SU-DHL-6 (cell line): ENCODE results near the gene MAK.
"Not testable (repeated sequence)": the region's sequence is repeated elsewhere in the genome, so short reads cannot be mapped to it uniquely, and the experiment has no call there.

Experiments used
- H2AFZ ChIP-seq: fragments of 200-600 bp; sonication (generic); 2 replicates; pipeline ENCODE4 v1.6.1; 2014; ENCODE audit warnings: low read depth, mild to moderate bottlenecking, moderate library complexity, mixed read lengths, antibody characterized with exemption, low read length; ENCODE audit not compliant: severe bottlenecking
- H3F3A ChIP-seq: fragments of 200-600 bp; shearing (Covaris generic); 2 replicates; pipeline ENCODE4 v1.6.0; 2016; ENCODE audit warnings: antibody characterized with exemption, mild to moderate bottlenecking; ENCODE audit not compliant: insufficient read depth
- H3K27ac ChIP-seq: fragments of 200-600 bp; sonication (generic); 2 replicates; pipeline ENCODE4 v1.5.1; 2016; ENCODE audit warnings: low read depth, mild to moderate bottlenecking, low read length, moderate library complexity, mixed read lengths
- H3K27me3 ChIP-seq: fragments of 200-600 bp; sonication (generic), shearing (Covaris generic); 2 replicates; pipeline ENCODE4 v1.6.0; 2014; ENCODE audit warnings: mild to moderate bottlenecking, low read length
- H3K36me3 ChIP-seq: fragments of 200-600 bp; sonication (generic); 2 replicates; pipeline ENCODE4 v1.6.1; 2014; ENCODE audit warnings: mild to moderate bottlenecking, low read length, mixed read lengths
- H3K4me2 ChIP-seq: fragments of 300-600, 200-600 bp; shearing (Covaris generic), sonication (generic); 2 replicates; pipeline ENCODE4 v1.6.0; 2014; ENCODE audit warnings: low read length, low read depth, mild to moderate bottlenecking; ENCODE audit not compliant: poor library complexity, severe bottlenecking
- H3K4me3 ChIP-seq: fragments of 200-600 bp; sonication (generic); 2 replicates; pipeline ENCODE4 v1.5.1; 2014; ENCODE audit warnings: antibody characterized with exemption, low read length, mild to moderate bottlenecking, mixed read lengths; ENCODE audit not compliant: insufficient read depth, poor library complexity, severe bottlenecking
- H3K79me2 ChIP-seq: fragments of 200-600 bp; sonication (generic); 2 replicates; pipeline ENCODE4 v1.6.1; 2014; ENCODE audit warnings: mild to moderate bottlenecking, low read length, moderate library complexity; ENCODE audit not compliant: insufficient read depth
- H3K9ac ChIP-seq: fragments of 200-600 bp; sonication (generic); 2 replicates; pipeline ENCODE4 v1.7.0; 2014; ENCODE audit warnings: mild to moderate bottlenecking, low read length
- H3K9me2 ChIP-seq: fragments of 200-600 bp; sonication (generic); replicated peaks from 2 replicates; pipeline ENCODE4 v1.6.1; 2014; ENCODE audit warnings: low read length; ENCODE audit not compliant: insufficient read depth
- H3K9me3 ChIP-seq: fragments of 200-600 bp; sonication (generic); 2 replicates; pipeline ENCODE4 v1.6.1; 2014; ENCODE audit warnings: low read length, mixed read lengths; ENCODE audit not compliant: insufficient read depth
- H4K20me1 ChIP-seq: fragments of 200-600 bp; sonication (generic); 2 replicates; pipeline ENCODE4 v1.6.1; 2014; ENCODE audit warnings: low read depth, mild to moderate bottlenecking, antibody characterized with exemption, low read length, moderate library complexity, mixed read lengths
- EZH2phosphoT487 ChIP-seq: fragments of 200-600 bp; sonication (generic), shearing (Covaris generic); conservative IDR thresholded peaks from 2 replicates; pipeline ENCODE4 v1.6.1; 2018; ENCODE audit warnings: mild to moderate bottlenecking, antibody characterized with exemption, low read length, moderate library complexity, mixed read lengths
- TF ChIP-seq, protein P1 (sequence below): fragments of 200-600 bp; sonication (generic); IDR thresholded peaks from one replicate; pipeline ENCODE4 v1.5.1; 2017; ENCODE audit warnings: antibody characterized with exemption, mild to moderate bottlenecking, low read length, moderate library complexity; ENCODE audit not compliant: insufficient read depth, poor library complexity, severe bottlenecking

Gene MAK

GRCh38 chr6:10874207-10874606 lies 35.9 kb upstream of the MAK start:
- no peak overlapping the region for H3K4me2 ChIP-seq
- no peaks in the 10 kb centered on the region for H3F3A ChIP-seq
- H4K20me1 ChIP-seq: no peaks in the 10 kb centered on the region
- no peaks in the 10 kb centered on the region for H3K27me3 ChIP-seq
- TF ChIP-seq, protein P1, sequence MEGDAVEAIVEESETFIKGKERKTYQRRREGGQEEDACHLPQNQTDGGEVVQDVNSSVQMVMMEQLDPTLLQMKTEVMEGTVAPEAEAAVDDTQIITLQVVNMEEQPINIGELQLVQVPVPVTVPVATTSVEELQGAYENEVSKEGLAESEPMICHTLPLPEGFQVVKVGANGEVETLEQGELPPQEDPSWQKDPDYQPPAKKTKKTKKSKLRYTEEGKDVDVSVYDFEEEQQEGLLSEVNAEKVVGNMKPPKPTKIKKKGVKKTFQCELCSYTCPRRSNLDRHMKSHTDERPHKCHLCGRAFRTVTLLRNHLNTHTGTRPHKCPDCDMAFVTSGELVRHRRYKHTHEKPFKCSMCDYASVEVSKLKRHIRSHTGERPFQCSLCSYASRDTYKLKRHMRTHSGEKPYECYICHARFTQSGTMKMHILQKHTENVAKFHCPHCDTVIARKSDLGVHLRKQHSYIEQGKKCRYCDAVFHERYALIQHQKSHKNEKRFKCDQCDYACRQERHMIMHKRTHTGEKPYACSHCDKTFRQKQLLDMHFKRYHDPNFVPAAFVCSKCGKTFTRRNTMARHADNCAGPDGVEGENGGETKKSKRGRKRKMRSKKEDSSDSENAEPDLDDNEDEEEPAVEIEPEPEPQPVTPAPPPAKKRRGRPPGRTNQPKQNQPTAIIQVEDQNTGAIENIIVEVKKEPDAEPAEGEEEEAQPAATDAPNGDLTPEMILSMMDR: no peak
- TF ChIP-seq EZH2phosphoT487: no peak
- H3K79me2 ChIP-seq: no peaks in the 10 kb centered on the region
- H3K9ac ChIP-seq: no peak overlapping the region
- H3K36me3 ChIP-seq: no peaks in the 10 kb centered on the region
- H3K4me3 ChIP-seq: no peak overlapping the region
- no peak overlapping the region for H3K27ac ChIP-seq
- no peak overlapping the region for H2AFZ ChIP-seq
- H3K9me2 ChIP-seq: no peaks in the 10 kb centered on the region
- no peaks in the 10 kb centered on the region for H3K9me3 ChIP-seq

GRCh38 chr6:10873374-10873773 lies 35.0 kb upstream of the MAK start:
- Histone ChIP-seq H3K4me2 (no peak overlapping the region), H3K36me3 (no peaks in the 10 kb centered on the region), H3K9ac (no peak overlapping the region), H3K79me2 (no peaks in the 10 kb centered on the region), H4K20me1 (no peaks in the 10 kb centered on the region), H3K9me3 (no peaks in the 10 kb centered on the region), H3K27me3 (no peaks in the 10 kb centered on the region), H3F3A (no peaks in the 10 kb centered on the region), H3K9me2 (no peaks in the 10 kb centered on the region), H3K4me3 (no peak overlapping the region), H2AFZ (no peak overlapping the region), H3K27ac (no peak overlapping the region)
- TF ChIP-seq, protein P1: no peak
- TF ChIP-seq EZH2phosphoT487: no peak

GRCh38 chr6:10867952-10868351 lies 29.6 kb upstream of the MAK start:
- Histone ChIP-seq H3K9ac (no peak overlapping the region), H3F3A (no peaks in the 10 kb centered on the region), H3K4me2 (no peak overlapping the region), H3K9me2 (no peaks in the 10 kb centered on the region), H2AFZ (no peak overlapping the region), H3K9me3 (no peaks in the 10 kb centered on the region), H3K36me3 (no peaks in the 10 kb centered on the region), H3K79me2 (no peaks in the 10 kb centered on the region), H3K27me3 (no peaks in the 10 kb centered on the region), H3K27ac (no peak overlapping the region), H3K4me3 (no peak overlapping the region), H4K20me1 (no peaks in the 10 kb centered on the region)
- TF ChIP-seq, protein P1: no peak
- TF ChIP-seq EZH2phosphoT487: no peak

DNA sequence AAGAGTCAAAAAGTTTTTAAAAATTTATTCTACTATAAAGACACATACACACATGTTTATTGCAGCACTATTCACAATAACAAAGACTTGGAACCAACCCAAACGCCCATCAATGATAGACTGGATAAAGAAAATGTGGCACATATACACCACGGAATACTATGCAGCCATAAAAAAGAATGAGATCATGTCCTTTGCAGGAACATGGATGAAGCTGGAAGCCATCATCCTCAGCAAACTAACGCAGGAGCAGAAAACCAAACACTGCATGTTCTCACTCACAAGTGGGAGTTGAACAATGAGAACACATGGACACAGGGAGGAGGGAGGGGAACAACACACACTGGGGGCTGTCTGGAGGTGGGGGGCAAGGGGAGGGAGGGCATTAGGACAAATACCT lies 28.4 kb upstream of the MAK start:
- H3F3A ChIP-seq, H2AFZ ChIP-seq, H3K4me3 ChIP-seq, H3K9ac ChIP-seq, H3K79me2 ChIP-seq, H3K36me3 ChIP-seq, H3K27ac ChIP-seq, H3K9me2 ChIP-seq, H3K4me2 ChIP-seq, H4K20me1 ChIP-seq, H3K9me3 ChIP-seq, H3K27me3 ChIP-seq: not testable (repeated sequence)

DNA sequence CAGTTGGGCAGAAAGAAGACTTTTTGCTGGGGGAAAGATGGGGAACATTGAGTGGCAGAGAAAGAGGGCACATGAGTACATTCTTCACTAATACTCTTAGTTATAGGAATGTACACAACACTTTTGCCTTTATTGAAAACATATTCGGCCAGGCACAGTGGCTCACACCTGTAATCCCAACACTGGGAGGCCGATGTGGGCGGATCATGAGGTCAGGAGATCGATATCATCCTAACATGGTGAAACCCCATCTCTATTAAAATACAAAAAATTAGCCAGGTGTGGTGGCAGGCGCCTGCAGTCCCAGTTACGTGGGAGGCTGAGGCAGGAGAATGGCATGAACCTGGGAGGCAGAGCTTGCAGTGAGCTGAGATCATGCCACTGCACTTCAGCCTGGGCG lies 24.7 kb upstream of the MAK start:
- H3K27ac ChIP-seq, H3K79me2 ChIP-seq, H2AFZ ChIP-seq, H3K4me2 ChIP-seq, H3K27me3 ChIP-seq, H3K9me2 ChIP-seq, H3K9me3 ChIP-seq, H3K9ac ChIP-seq, H4K20me1 ChIP-seq, H3K36me3 ChIP-seq, H3F3A ChIP-seq, H3K4me3 ChIP-seq: not testable (repeated sequence)
